ENCODE measurements around the gene MAPK8IP3.

Gene MAPK8IP3

DNA sequence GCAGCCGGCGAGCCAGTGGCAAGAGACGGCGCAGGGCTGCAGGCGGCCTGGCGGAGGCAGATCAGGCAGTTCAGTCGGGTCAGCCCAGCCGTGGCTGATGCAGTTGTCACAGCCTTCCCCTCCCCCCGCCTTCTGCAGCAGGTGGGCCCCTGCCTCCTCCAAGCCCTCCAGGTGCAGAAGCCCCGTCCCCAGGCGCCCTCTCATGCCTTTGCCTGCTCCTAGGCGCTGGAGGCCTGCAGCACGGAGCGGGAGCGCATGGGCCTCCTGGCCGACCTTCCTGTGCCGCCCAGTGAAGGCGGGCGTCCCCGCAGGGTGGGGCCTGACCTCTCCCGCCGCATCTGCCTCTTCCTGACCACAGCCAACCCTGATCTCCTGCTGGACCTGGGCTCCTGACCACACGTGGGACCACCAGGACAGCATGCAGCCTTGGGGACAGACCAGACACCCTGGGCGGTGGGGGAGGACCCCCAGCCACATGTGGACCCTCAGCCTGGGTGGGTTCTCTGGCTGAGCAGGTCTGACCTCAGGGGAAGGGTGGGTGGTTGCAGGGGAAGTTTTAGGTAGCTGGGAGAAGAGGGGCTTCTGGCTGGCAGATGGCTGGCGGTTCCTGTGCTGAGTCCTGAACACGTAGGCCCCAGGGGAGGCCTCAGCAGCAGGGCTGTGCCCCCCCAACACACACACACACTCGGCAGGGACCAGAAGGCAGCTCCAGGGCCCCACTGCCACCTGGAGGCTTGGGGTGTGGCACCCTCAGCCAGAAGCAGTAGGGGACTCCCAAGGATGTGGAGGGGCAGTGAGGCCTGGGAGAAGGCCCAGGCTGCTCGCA lies 70.1 kb downstream of the MAPK8IP3 start:
- no peak for TF ChIP-seq CEBPB (IDR thresholded peaks at IDR 0.05)
- TF ChIP-seq RAD21 (IDR thresholded peaks at IDR 0.05; ENCODE audit: low read depth), result no peak

DNA sequence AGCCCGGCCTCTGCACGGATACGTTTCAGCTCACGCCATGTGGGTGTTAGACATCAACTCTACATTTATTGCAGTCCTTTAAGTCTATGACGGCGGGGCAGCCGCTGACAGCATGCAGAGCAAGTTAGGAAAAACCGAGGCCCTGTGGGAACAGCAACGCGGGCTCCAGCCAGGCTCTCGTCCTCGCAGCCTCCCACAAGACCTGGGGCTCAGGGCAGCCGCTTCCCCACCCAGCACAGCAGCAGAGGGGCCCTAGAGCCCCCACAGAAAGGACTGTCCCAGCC lies 70.6 kb downstream of the MAPK8IP3 start:
- TF ChIP-seq EP300 (IDR thresholded peaks at IDR 0.05; ENCODE audit: borderline replicate concordance) (no peak), FOXM1 (IDR thresholded peaks at IDR 0.05; ENCODE audit: borderline replicate concordance, low read depth) (no peak), TAF1 (IDR thresholded peaks at IDR 0.05; ENCODE audit: low read depth) (no peak), RAD21 (IDR thresholded peaks at IDR 0.05; ENCODE audit: low read depth) (no peak), TCF12 (IDR thresholded peaks at IDR 0.05; ENCODE audit: low read depth) (no peak), CEBPB (IDR thresholded peaks at IDR 0.05) (no peak), NFIC (IDR thresholded peaks at IDR 0.05) (no peak), TEAD4 (IDR thresholded peaks at IDR 0.05) (no peak)
- TF ChIP-seq, protein P1, sequence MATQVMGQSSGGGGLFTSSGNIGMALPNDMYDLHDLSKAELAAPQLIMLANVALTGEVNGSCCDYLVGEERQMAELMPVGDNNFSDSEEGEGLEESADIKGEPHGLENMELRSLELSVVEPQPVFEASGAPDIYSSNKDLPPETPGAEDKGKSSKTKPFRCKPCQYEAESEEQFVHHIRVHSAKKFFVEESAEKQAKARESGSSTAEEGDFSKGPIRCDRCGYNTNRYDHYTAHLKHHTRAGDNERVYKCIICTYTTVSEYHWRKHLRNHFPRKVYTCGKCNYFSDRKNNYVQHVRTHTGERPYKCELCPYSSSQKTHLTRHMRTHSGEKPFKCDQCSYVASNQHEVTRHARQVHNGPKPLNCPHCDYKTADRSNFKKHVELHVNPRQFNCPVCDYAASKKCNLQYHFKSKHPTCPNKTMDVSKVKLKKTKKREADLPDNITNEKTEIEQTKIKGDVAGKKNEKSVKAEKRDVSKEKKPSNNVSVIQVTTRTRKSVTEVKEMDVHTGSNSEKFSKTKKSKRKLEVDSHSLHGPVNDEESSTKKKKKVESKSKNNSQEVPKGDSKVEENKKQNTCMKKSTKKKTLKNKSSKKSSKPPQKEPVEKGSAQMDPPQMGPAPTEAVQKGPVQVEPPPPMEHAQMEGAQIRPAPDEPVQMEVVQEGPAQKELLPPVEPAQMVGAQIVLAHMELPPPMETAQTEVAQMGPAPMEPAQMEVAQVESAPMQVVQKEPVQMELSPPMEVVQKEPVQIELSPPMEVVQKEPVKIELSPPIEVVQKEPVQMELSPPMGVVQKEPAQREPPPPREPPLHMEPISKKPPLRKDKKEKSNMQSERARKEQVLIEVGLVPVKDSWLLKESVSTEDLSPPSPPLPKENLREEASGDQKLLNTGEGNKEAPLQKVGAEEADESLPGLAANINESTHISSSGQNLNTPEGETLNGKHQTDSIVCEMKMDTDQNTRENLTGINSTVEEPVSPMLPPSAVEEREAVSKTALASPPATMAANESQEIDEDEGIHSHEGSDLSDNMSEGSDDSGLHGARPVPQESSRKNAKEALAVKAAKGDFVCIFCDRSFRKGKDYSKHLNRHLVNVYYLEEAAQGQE (IDR thresholded peaks at IDR 0.05; ENCODE audit: low read depth), result no peak

DNA sequence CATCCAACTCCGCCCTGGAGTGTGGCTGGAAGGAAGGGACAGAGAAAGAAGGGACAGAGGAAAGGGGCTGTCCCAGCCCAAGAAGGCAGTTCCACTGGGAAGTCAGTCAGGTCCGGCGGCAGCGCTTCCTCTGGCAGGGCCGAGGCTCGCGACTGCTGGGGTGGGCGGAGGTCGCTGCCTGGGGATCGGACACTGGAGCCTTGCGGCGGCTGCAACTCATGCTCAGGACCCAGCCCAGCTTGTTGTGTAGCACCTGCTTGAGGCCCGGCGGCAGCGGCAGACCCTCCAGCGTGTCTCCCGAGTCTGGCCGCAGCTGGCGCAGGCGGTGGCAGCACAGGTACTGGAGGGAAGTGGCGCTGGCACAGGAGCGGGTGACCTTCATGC lies 71.0 kb downstream of the MAPK8IP3 start:
- TF ChIP-seq, protein P2, sequence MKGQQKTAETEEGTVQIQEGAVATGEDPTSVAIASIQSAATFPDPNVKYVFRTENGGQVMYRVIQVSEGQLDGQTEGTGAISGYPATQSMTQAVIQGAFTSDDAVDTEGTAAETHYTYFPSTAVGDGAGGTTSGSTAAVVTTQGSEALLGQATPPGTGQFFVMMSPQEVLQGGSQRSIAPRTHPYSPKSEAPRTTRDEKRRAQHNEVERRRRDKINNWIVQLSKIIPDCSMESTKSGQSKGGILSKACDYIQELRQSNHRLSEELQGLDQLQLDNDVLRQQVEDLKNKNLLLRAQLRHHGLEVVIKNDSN (IDR thresholded peaks at IDR 0.05), result no peak
- TF ChIP-seq, protein P1 (IDR thresholded peaks at IDR 0.05; ENCODE audit: low read depth), result no peak
- TF ChIP-seq TAF1 (IDR thresholded peaks at IDR 0.05; ENCODE audit: low read depth), result no peak
- TF ChIP-seq EP300 (IDR thresholded peaks at IDR 0.05; ENCODE audit: borderline replicate concordance), result no peak
- no peak for TF ChIP-seq RAD21 (IDR thresholded peaks at IDR 0.05; ENCODE audit: low read depth)
- TF ChIP-seq TCF12 (IDR thresholded peaks at IDR 0.05; ENCODE audit: low read depth), result no peak
- no peak for TF ChIP-seq YY1 (IDR thresholded peaks at IDR 0.05; ENCODE audit: low read depth)
- no peak for TF ChIP-seq ZBTB7A (IDR thresholded peaks at IDR 0.05; ENCODE audit: low read depth)
- TF ChIP-seq TEAD4 (IDR thresholded peaks at IDR 0.05), result no peak
- no peak for TF ChIP-seq EGR1 (IDR thresholded peaks at IDR 0.05)
- no peak for TF ChIP-seq FOXM1 (IDR thresholded peaks at IDR 0.05; ENCODE audit: borderline replicate concordance, low read depth)
- TF ChIP-seq CREB1 (IDR thresholded peaks at IDR 0.05; ENCODE audit: low read depth), result no peak

DNA sequence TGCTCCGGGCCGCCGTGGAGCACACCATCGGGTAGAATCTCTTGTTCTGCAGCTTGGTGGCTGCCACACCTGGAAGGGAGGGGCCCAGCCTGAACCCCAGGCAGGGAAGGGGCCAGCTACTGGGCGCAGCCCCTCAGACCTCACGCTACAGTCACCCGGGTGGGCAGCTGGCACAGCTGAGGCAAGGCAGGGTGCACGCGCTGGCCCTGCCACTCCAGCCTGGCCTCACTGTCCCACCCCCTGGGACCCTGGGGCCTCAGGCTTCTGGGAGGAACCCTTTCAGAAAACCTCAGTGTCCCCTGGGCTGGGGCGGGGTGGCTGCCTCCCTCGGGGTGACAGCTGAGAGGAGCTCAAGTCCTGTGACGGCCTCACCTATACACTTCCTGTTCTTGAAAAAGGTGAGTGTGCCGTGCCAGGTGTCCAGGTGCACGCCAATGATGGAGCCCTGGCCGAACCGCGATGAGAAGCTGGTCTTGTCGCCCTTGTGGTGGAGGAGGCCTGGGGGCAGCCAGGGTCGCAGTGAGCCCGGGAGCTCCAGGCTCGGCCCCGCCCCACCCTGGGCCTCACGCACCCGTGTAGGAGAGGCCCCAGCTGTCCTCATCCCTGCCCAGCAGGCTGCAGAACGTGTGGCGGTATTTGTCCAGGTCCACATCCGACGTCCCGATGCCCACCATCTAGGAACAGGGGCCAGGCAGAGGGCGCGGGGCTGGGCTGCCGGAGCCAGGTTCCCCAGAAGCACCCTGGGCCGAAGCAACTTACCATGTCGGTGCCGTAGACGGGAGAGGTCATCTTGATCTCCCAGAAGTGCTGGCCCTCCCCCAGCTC lies 71.6 kb downstream of the MAPK8IP3 start:
- TF ChIP-seq YY1 (IDR thresholded peaks at IDR 0.05; ENCODE audit: low read depth), result no peak
- no peak for TF ChIP-seq CREB1 (IDR thresholded peaks at IDR 0.05; ENCODE audit: low read depth)
- TF ChIP-seq, protein P3, sequence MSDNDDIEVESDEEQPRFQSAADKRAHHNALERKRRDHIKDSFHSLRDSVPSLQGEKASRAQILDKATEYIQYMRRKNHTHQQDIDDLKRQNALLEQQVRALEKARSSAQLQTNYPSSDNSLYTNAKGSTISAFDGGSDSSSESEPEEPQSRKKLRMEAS (IDR thresholded peaks at IDR 0.05), result no peak
- no peak for TF ChIP-seq FOXM1 (IDR thresholded peaks at IDR 0.05; ENCODE audit: borderline replicate concordance, low read depth)
- TF ChIP-seq EP300 (IDR thresholded peaks at IDR 0.05; ENCODE audit: borderline replicate concordance), result no peak
- TF ChIP-seq CEBPB (IDR thresholded peaks at IDR 0.05), result no peak
- TF ChIP-seq TAF1 (IDR thresholded peaks at IDR 0.05; ENCODE audit: low read depth), result no peak
- TF ChIP-seq EGR1 (IDR thresholded peaks at IDR 0.05), result no peak
- TF ChIP-seq, protein P1 (IDR thresholded peaks at IDR 0.05; ENCODE audit: low read depth), result no peak
